HG03575 (cell line): Measurements from ENCODE around the gene TNRC18.
"Not testable (repeated sequence)": the region's sequence is repeated elsewhere in the genome, so short reads cannot be mapped to it uniquely, and the experiment has no call there.

Experiments
- ATAC-seq: cut with Tn5 transposase; IDR thresholded peaks from one replicate; pipeline ENCODE4 v1.9.1; 2021; ENCODE audit not compliant: unreplicated experiment, insufficient number of reproducible peaks, low FRiP score; ENCODE audit errors: extremely low read depth

The TNRC18 gene

DNA sequence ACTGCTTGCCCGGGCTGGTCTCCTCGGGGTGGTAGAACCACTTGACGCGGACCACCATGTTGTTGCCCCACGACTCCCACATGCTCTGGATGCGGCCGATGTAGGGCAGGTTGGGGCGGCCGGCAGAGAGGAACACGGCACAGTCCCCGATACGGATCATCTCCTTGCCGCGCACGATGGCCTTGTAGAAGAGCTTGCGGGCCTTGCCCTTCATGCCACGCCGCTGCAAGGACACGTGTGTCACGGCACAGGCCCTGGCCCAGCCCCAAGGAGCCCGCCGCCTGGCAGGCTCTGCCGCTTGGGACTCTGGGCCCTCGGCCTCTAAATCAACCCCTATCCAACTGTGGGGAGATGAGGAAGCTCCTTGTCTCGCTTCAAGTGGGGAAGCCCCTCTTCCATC, 114.5 kb downstream of the TNRC18 start:
- ATAC-seq = no peak

- ATAC-seq = not testable (repeated sequence)
These were observed 116.2 kb downstream of the TNRC18 start for GRCh38 chr7:5307221-5308142.

DNA sequence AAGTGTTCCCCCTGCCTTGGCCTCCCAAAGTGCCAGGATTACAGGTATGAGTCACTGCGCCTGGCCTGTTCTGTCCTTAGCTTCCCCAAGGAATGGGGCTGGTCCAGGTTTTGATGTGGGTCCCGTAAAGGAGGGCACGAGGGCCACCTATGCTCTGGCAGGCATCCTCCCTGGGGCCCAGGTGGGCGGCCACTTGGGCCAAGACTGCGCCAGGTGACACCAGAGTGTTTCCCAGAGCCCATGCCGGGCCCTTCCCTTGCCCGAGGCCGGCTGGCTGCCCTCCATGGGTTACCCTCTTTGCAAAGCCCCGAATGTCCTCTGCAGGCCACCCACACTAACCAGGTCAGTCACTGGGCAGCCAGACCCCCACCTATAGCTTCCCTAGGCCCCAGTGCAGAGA, 118.6 kb downstream of the TNRC18 start:
- not testable (repeated sequence) for ATAC-seq

DNA sequence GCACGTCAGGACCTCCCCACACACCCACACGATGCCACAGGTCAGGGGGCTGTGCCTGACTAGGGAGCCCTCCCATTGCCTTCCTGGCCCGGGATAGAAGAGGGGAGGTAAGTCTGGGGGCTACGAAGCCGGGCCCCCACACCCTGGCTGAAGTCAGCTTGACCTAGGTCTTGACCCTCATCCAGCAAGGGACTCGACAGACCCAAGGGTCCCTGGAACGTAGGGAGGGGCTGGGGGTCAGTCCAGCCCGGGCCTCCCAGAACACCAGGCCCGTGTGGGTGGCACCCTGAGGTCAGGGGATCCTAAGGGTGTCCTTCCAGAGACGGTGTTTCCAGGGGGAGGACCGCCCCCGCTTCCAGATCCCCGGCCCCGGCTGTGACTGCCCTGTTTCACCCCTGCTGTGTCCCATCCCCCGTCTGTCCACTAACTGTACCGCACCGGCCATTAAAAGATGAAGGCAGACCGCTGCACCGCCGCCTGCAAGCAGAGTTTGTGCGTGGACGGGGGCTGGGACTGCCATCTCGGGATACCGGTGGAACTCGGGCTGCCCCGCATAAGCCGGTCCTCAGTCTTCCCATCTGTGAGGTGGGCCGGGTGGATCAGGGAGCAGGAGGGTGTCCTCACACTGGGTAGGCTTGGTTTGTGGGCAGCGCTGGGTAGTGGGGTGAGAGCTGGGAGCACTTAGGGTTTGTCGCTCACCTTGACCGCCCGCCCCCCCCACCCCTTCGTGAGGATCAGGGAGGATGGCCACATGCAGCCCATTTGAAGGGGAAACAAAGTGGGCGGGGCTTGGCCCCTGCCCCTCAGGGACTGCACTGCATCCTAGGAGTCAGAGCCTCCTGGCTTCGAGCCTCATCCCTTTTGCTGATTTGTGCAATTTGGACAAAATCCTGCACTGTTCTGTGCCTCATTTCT, 119.8 kb downstream of the TNRC18 start:
- ATAC-seq = no peak

- ATAC-seq = no peak
These were observed 120.6 kb downstream of the TNRC18 start for GRCh38 chr7:5303061-5303460.

GRCh38 chr7:5302577-5302976, 121.1 kb downstream of the TNRC18 start:
- no peak for ATAC-seq

GRCh38 chr7:5300366-5300765, 123.3 kb downstream of the TNRC18 start:
- no peak for ATAC-seq

GRCh38 chr7:5296611-5297226, 126.9 kb downstream of the TNRC18 start:
- ATAC-seq = no peak

GRCh38 chr7:5296015-5296610, 127.5 kb downstream of the TNRC18 start:
- ATAC-seq = no peak

- ATAC-seq = no peak
These were observed 128.3 kb downstream of the TNRC18 start for GRCh38 chr7:5295039-5296014.

GRCh38 chr7:5294169-5294987, 129.3 kb downstream of the TNRC18 start:
- no peak for ATAC-seq

DNA sequence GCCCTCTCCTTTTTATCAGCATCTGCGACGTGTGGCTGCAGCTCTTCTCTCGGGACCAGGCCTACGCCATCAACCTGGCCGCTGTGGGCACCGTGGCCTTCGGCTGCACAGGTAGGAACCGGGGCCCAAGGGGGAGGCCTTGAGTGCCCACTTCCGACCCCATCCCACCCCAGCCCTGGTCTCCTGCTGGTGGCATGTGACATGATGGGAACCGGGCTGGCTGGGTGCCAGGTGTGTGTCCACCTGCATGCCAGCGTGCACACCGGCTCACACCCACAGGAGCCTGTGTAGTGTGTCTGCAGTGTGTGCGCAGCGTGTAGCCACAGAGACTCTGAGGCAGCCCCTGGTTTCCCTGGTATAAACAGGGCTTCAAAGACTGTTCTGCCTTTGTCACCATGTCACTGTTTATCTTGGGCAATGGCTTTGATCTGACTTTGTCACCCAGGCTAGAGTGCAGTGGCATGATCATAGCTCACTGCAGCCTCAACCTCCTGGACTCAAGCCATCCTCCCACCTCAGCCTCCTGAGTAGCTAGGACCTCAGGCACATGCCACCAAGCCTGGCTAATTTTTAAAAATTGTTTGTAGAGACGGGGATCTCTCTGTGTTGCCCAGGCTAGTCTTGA, 131.8 kb downstream of the TNRC18 start:
- not testable (repeated sequence) for ATAC-seq

DNA sequence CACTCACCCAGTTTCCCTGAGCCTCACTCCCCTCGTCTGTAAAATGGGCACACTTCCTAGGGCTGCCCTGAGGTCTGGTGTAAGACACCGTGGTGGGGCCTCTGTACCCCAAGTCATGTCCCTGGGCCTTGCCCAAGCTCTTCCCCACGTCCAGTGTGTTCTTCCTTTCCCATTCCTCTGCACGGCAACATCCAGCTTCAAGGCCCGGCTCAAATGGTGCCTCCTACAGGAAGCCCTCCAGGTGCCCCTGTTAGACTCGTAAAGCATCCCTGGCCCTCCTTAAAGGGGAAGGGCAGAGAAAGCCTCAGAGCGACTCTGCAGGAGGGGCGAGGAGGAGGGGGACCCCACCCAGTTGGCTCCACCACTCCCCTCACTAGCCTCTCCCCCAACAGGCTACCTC, 132.3 kb downstream of the TNRC18 start:
- ATAC-seq = no peak

DNA sequence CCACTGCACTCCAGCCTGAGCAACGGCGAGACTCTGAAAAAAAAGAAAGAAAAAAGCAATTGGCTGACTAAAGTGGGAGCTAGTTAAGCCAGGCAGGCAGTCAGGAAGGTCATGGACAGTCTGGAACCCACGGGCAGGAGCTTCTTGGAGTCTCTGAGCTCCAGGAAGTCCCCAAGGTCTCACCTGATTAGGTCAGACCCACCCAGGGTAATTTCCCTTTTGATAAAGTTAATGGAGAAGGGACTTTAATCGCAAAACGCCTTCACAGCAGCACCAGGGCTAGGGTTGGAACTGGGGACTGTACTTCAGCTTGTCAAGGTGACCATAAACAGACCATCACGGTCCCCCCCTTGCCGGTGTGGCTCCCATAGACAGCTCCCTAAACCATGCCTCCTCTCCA, 134.3 kb downstream of the TNRC18 start:
- ATAC-seq = no peak

- ATAC-seq = not testable (repeated sequence)
These were observed 135.1 kb downstream of the TNRC18 start for GRCh38 chr7:5288560-5288959.

GRCh38 chr7:5287802-5288201, 135.8 kb downstream of the TNRC18 start:
- ATAC-seq = no peak

GRCh38 chr7:5287373-5287772, 136.3 kb downstream of the TNRC18 start:
- ATAC-seq = not testable (repeated sequence)
